Erythroblast (primary cell): Measurements from ENCODE around the gene FFAR2.

Experiments
- GATA1 ChIP-seq: IDR thresholded peaks from 2 replicates; pipeline ENCODE4 v1.6.1; 2011; ENCODE audit warnings: low read depth, mild to moderate bottlenecking, control low read depth, low read length, moderate library complexity
- POLR2A ChIP-seq: IDR thresholded peaks from 2 replicates; pipeline ENCODE4 v1.6.1; 2011; ENCODE audit warnings: mild to moderate bottlenecking, low read length

DNA sequence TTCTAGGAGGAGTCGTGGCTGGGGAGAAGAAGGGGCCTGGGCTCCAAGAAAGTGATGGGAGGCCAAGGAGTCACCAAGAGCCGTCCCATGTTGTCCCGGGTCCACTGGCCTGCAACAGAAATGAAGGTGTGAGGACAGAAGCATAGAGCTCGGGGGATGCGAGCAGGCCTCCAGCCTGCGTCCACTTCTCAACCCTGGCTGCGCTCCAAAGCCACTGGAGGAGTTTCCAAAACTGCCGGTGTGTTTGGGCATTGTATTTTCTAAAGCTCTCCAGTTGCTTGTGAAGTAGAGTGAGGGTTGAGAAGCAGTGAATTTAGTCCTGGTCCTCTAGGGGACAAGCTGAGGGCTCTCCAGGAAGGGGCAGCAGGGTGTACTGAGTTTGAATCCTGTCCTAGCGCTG, 13.0 kb downstream of the FFAR2 start:
- TF ChIP-seq POLR2A (no peak), GATA1 (no peak)
